Fibroblast of the aortic adventitia (primary cell): Measurements from ENCODE around the gene N4BP2L1. TPM values are rescaled to one million over a fixed set of nuclear protein-coding genes. Genes with fewer than 3 reads are reported as not detected.
"Not testable (repeated sequence)": the region's sequence is repeated elsewhere in the genome, so short reads cannot be mapped to it uniquely, and the experiment has no call there.

Experiments used
- DNase-seq: peaks from one replicate; pipeline ENCODE4 v3.0.0-alpha.2; 2010; ENCODE audit warnings: low read depth
- H3K4me3 ChIP-seq: 2 replicates; pipeline ENCODE4 v1.5.1; 2011; ENCODE audit warnings: low read depth, mild to moderate bottlenecking, control low read depth, low read length, moderate library complexity
- total RNA-seq: library from RNA; depleted of rRNA; stranded (reverse); fragments of >200 nt; gene quantifications from 2 replicates; pipeline ENCODE4 v1.2.3, GENCODE V29; 2012; ENCODE audit warnings: low replicate concordance
- TF ChIP-seq, protein P1 (sequence below): IDR thresholded peaks from 2 replicates; pipeline ENCODE4 v1.5.1; 2011; ENCODE audit warnings: mild to moderate bottlenecking, low read length, control low read depth, inconsistent platforms; ENCODE audit not compliant: insufficient read depth

N4BP2L1 gene
- total RNA-seq, 1 donor = 1.9 TPM

DNA sequence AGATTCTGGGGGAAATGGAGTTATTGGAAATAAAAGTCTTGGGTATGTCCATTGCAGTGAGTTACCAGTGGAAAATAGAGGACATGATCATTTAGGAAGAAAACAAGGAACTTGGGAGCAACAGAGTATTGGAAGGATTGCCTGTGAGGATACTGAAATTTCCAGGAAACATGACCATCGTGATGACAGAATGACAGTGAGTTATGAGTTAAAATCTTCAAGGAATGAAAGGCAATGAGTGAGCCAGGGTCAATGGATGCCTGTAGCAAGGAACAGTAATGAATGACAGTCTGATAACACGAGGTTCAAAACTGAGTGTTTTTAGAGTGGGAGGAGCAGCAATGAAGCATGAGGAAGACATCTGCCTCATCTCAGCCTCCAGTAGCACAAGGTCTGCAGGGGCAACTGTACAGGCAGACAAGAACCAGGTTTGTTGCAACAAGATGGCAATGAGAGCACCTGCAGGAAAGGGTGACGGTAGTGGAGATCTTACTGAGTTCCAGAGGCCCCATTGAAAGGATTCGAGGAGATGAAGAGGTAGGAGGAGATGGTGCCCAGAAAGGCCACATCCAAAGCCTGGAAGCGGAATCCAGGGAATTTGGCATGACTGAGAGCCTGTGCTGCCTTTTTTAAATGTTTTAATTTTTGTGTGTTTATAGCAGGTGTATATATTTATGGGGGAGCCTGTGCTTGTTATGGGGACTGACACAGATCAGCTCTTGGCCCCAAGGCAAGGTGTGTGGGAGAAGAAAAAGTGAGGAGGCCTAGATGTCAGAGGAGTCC lies 43.9 kb downstream of the N4BP2L1 start:
- DNase-seq = no peak
- TF ChIP-seq, protein P1, sequence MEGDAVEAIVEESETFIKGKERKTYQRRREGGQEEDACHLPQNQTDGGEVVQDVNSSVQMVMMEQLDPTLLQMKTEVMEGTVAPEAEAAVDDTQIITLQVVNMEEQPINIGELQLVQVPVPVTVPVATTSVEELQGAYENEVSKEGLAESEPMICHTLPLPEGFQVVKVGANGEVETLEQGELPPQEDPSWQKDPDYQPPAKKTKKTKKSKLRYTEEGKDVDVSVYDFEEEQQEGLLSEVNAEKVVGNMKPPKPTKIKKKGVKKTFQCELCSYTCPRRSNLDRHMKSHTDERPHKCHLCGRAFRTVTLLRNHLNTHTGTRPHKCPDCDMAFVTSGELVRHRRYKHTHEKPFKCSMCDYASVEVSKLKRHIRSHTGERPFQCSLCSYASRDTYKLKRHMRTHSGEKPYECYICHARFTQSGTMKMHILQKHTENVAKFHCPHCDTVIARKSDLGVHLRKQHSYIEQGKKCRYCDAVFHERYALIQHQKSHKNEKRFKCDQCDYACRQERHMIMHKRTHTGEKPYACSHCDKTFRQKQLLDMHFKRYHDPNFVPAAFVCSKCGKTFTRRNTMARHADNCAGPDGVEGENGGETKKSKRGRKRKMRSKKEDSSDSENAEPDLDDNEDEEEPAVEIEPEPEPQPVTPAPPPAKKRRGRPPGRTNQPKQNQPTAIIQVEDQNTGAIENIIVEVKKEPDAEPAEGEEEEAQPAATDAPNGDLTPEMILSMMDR = no peak
- no peak overlapping the region for H3K4me3 ChIP-seq

DNA sequence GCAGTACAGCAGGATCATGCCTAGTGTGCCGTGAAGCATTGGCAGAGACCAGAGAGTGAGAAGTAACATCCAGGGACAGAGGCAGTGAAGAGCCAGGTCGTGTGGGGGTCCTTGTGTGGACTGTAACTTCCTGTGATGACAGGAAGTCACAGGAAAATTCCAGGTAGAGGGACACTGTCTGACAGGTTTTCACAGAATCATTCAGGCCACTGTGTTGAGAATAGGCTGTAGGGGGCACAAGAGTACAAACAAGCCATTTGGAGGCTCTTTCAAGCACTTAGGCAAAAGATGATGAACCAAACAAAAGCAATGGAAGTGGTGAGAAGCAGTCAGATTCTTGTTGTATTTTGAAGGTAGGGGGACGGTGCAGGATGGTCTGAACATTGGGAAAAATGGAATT lies 46.4 kb downstream of the N4BP2L1 start:
- DNase-seq = peak; percentile 61
- TF ChIP-seq, protein P1 = peak; percentile 72
- no peak overlapping the region for H3K4me3 ChIP-seq

DNA sequence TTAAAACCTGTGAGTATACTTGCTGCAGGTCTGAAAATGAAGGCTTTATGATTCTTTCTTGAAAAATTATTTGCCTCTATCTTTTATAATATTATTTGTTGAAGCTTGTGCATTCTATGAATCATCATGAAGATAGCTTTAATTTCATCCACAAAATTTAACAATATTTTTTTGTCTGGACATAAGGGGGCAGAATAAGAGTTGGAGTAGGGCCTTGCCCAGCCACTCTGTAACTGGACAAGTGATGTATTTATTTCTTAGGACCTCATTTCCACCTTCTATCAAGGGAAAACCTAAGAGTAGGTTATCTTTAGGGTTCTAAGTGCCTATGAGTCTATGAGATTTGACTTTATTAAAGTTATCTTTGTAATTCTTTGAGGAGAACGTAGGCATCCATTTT lies 49.9 kb downstream of the N4BP2L1 start:
- no peak overlapping the region for H3K4me3 ChIP-seq
- peak; percentile 14 for DNase-seq
- TF ChIP-seq, protein P1 = no peak

DNA sequence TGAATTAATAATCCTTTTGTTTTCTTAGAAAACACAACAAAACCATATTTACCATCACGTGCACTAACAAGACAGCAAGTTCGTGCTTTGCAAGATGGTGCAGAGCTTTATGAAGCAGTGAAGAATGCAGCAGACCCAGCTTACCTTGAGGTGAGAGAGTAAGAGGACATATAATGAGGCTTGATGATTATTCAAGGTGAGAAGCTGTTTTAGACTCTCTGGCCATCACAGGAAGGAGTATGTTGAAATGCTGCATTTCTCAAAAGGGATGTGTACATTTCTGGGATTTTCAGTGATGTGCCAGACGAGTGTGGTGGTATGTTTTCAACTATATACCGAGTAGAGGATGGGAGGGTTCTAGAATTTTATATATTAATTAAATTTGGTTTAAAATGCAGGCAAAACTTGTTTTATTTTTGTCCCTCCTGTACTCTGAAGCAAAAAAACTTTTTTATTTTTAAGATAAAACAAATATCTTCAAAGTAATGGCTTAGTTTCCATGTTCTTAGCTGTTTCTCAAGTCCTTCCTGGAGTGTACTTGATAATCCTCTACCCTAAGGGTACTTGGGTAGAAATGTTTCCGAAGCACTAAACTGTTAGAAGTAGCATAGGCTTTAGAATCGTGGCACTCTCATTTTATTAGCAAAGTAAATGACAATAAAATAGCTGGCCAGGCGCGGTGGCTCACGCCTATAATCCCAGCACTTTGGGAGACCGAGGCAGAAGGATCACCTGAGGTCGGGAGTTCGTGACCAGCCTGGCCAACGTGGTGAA lies 51.1 kb downstream of the N4BP2L1 start:
- TF ChIP-seq, protein P1 = no peak
- no peak overlapping the region for H3K4me3 ChIP-seq
- no peak for DNase-seq

DNA sequence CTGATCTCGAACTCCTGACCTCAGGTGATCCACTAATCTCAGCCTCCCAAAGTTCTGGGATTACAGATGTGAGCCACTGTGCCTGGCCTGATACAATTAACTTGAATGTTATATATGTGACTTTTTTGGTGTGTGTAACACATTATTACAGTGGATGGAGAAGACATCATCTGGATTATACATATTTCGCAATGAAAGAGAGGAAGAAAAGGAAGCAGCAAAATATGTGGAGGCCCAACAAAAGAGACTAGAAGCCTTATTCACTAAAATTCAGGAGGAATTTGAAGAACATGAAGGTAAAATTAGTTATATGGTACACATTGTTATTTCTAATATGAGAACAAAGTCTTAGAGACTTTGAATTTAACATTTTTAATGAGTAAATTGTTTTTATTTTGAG lies 57.1 kb downstream of the N4BP2L1 start:
- no peak overlapping the region for H3K4me3 ChIP-seq
- DNase-seq = no peak
- TF ChIP-seq, protein P1 = no peak

DNA sequence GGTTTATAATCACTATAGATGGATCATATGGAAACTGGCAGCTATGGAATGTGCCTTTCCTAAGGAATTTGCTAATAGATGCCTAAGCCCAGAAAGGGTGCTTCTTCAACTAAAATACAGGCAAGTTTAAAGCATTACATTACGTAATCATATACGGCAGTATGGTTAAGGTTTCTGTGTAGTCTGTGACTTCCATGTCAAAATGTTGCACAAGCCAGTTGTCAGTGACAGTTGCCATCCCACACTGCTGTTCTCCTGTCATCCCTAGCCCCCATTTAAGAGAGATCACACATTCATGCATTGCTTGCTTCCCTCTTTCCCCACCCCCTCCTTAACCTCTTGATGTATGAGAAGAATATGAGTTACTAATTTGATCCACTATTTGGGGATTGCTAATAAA lies 65.4 kb downstream of the N4BP2L1 start:
- TF ChIP-seq, protein P1 = no peak
- no peak for DNase-seq
- no peak overlapping the region for H3K4me3 ChIP-seq

DNA sequence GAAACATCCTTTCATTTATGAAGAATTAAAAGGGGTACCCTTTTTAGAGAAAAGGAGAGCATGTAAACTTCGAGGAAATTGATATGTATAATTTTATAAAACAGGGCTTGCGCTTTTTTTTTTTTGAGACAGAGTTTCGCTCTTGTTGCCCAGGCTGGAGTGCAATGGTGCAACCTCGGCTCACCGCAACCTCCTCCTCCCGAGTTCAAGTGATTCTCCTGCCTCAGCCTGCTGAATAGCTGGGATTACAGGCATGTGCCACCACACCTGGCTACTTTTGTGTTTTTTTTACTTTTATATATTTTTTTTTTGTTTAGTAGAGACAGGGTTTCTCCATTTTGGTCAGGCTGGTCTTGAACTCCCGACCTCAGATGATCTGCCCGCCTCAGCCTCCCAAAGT lies 72.0 kb downstream of the N4BP2L1 start:
- not testable (repeated sequence) for DNase-seq, H3K4me3 ChIP-seq
